Activated CD8-positive, alpha-beta T cell treated with anti-CD3 and anti-CD28 coated beads, Interleukin-2, amount 10 ng/mL, durations not matched to agents 7 days and 5 days (primary cell): Measurements from ENCODE around the gene GAB2. TPM values are rescaled to one million over a fixed set of nuclear protein-coding genes. Genes with fewer than 3 reads are reported as not detected.

ENCODE experiments used
- ATAC-seq: fragments of 150-1000 bp; cut with Tn5 transposase; one replicate; pipeline ENCODE4 v1.10.0; 2021; ENCODE audit warnings: moderate library complexity
- CTCF ChIA-PET: fragments of 350-600 bp; sonication (Branson Sonifier 250); formaldehyde crosslinking; loops from one replicate; lab custom pipeline; 2021; ENCODE audit warnings: antibody characterized with exemption; lab: Charles Lee
- POLR2A ChIA-PET: fragments of 350-600 bp; sonication (Branson Sonifier 250); formaldehyde crosslinking; loops from one replicate; lab custom pipeline; 2021; ENCODE audit warnings: antibody characterized with exemption; lab: Charles Lee
- DNase-seq: peaks from one replicate; pipeline ENCODE4 v3.0.0-alpha.2; 2020
- H3K27ac Mint-ChIP-seq: one replicate; pipeline ENCODE4 v1.8.0; 2021; ENCODE audit warnings: mild to moderate bottlenecking, mixed read lengths
- H3K27me3 Mint-ChIP-seq: one replicate; pipeline ENCODE4 v1.8.0; 2021; ENCODE audit warnings: low read depth, mixed read lengths
- H3K36me3 Mint-ChIP-seq: one replicate; pipeline ENCODE4 v1.8.0; 2021; ENCODE audit warnings: low read depth, mixed read lengths
- H3K4me1 Mint-ChIP-seq: one replicate; pipeline ENCODE4 v1.8.0; 2021; ENCODE audit warnings: low read depth, mixed read lengths
- H3K4me3 Mint-ChIP-seq: one replicate; pipeline ENCODE4 v1.8.0; 2021; ENCODE audit warnings: mild to moderate bottlenecking, mixed read lengths
- H3K9me3 Mint-ChIP-seq: one replicate; pipeline ENCODE4 v1.8.0; 2022; ENCODE audit warnings: mixed read lengths; ENCODE audit not compliant: insufficient read depth
- total RNA-seq, 2 experiments: library from RNA; stranded (reverse); gene quantifications; one replicate each; pipeline ENCODE4 v1.2.3, GENCODE V29; 2021

Gene GAB2
- total RNA-seq, 2 experiments from 2014 or later, result 7.6 to 9.8 TPM

DNA sequence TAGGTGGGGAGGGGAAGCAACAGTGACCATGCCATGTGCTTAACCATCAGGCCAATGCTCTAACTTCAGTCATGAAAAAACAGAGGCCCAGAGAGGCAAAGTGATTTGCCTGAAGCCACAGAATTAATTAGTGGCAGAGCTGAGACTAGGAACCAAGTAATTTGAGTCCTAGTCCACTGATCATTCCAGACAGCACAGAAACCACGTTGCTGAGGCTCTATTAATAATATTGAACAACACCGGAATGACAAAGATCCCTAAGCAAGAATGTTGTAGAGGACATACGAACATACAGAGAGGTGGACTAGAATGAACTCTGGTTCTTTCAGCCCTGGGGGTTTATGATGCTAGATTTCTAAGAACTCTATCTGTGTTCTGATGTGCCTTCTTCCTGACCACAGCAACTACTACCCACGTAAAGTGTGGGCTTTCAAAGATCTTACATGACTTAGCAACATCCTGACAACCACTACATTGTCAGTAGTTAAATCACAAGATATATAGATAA, 92.3 kb downstream of the GAB2 start:
- POLR2A ChIA-PET, result interaction anchor here (1.0 kb wide), 1 partner anchor 33 kb away, joined by 3 read pairs; no protein-coding TSS in a partner anchor
- DNase-seq (peak; percentile 66), ATAC-seq (peak; percentile 95)
- Mint-ChIP-seq H3K36me3 (peaks cover 40% of the 10 kb centered on the region), H3K4me3 (peak overlapping the region; percentile 32), H3K9me3 (peaks cover 19% of the 10 kb centered on the region), H3K27ac (peak overlapping the region; percentile 81), H3K4me1 (peaks cover 58% of the 10 kb centered on the region), H3K27me3 (no peaks in the 10 kb centered on the region)
- CTCF ChIA-PET, result interaction anchor here (1.0 to 1.3 kb wide), 3 partner anchors 97 to 239 kb away, joined by 3 read pairs; no protein-coding TSS in a partner anchor

GRCh38 chr11:78323363-78323762, 94.3 kb downstream of the GAB2 start:
- H3K4me1 Mint-ChIP-seq, result peaks cover 49% of the 10 kb centered on the region
- no peak overlapping the region for H3K27ac Mint-ChIP-seq
- ATAC-seq (no peak), DNase-seq (no peak)
- no peaks in the 10 kb centered on the region for H3K27me3 Mint-ChIP-seq
- peaks cover 11% of the 10 kb centered on the region for H3K9me3 Mint-ChIP-seq
- POLR2A ChIA-PET, result no interaction called here
- peaks cover 29% of the 10 kb centered on the region for H3K36me3 Mint-ChIP-seq
- CTCF ChIA-PET, result no interaction called here
- no peak overlapping the region for H3K4me3 Mint-ChIP-seq

GRCh38 chr11:78319453-78319955, 98.1 kb downstream of the GAB2 start:
- ATAC-seq (no peak), DNase-seq (no peak)
- Mint-ChIP-seq H3K4me3 (no peak overlapping the region), H3K4me1 (peaks cover 25% of the 10 kb centered on the region), H3K27ac (no peak overlapping the region), H3K9me3 (peaks cover 7% of the 10 kb centered on the region), H3K36me3 (peaks cover 11% of the 10 kb centered on the region), H3K27me3 (peaks cover 3% of the 10 kb centered on the region)
- ChIA-PET POLR2A (no interaction called here), CTCF (no interaction called here)

DNA sequence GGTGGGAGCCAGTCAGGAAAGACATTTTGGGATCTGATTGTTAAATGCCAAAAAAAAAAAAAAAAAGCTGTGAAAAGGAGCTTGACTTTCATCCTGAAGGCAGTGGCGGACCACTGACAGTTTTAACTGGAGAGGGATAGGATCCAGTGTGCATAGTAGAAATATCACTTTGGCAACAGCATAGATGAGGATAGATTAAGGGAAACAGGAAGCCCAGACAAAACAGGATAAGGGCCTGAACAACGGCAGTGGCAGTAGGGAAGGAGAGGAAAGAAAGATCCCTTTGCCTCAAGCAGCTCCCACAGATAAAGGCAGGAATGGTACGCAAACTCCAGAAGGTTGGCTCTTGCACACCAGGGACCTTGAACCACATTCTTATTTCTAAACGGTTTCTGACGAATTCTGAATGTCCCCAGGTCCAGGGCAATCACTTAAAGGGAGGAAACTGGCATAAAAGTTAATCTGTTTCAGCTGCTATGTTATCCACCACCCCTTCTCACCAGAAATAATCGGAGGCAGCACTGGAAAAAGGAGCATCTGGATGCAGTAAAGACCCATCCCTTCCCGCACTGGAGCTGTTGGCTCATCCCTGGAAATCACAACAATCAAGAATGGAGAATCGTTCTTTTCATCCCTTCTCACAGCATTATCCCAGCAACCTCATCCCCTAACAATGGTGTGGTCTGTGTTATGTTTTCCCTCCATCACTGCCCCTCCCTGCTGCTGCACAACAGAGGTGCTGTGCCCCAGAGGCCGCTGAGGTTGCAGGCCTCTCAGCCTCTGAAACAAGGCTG, 99.1 kb downstream of the GAB2 start:
- ChIA-PET CTCF (no interaction called here), POLR2A (no interaction called here)
- ATAC-seq, result no peak

GRCh38 chr11:78315724-78316123, 101.9 kb downstream of the GAB2 start:
- DNase-seq (no peak), ATAC-seq (no peak)
- Mint-ChIP-seq H3K27me3 (peaks cover 3% of the 10 kb centered on the region), H3K27ac (no peak overlapping the region), H3K4me1 (peaks cover 25% of the 10 kb centered on the region), H3K4me3 (no peak overlapping the region), H3K36me3 (no peaks in the 10 kb centered on the region), H3K9me3 (no peaks in the 10 kb centered on the region)
- ChIA-PET POLR2A (interaction anchor here (0.7 kb wide), 1 partner anchor 36 kb away, joined by 3 read pairs; no protein-coding TSS in a partner anchor), CTCF (no interaction called here)

More for the DNA sequence above, 99.1 kb downstream of the GAB2 start:
- no peak for DNase-seq
- Mint-ChIP-seq H3K4me1 (peaks cover 18% of the 10 kb centered on the region), H3K27ac (no peak overlapping the region), H3K9me3 (peaks cover 7% of the 10 kb centered on the region), H3K27me3 (peaks cover 3% of the 10 kb centered on the region), H3K4me3 (no peak overlapping the region), H3K36me3 (peaks cover 5% of the 10 kb centered on the region)

- CTCF ChIA-PET, result no interaction called here
- ATAC-seq (no peak), DNase-seq (no peak)
- POLR2A ChIA-PET, result no interaction called here
- no peaks in the 10 kb centered on the region for H3K36me3 Mint-ChIP-seq
- no peaks in the 10 kb centered on the region for H3K9me3 Mint-ChIP-seq
- no peak overlapping the region for H3K27ac Mint-ChIP-seq
- no peak overlapping the region for H3K4me3 Mint-ChIP-seq
- H3K4me1 Mint-ChIP-seq, result peaks cover 27% of the 10 kb centered on the region
- peaks cover 3% of the 10 kb centered on the region for H3K27me3 Mint-ChIP-seq
These were observed 102.9 kb downstream of the GAB2 start for GRCh38 chr11:78314762-78315161.

GRCh38 chr11:78313898-78314297, 103.7 kb downstream of the GAB2 start:
- H3K36me3 Mint-ChIP-seq, result no peaks in the 10 kb centered on the region
- peaks cover 26% of the 10 kb centered on the region for H3K4me1 Mint-ChIP-seq
- ChIA-PET POLR2A (no interaction called here), CTCF (no interaction called here)
- H3K27ac Mint-ChIP-seq, result no peak overlapping the region
- H3K4me3 Mint-ChIP-seq, result no peak overlapping the region
- no peak for DNase-seq
- no peak for ATAC-seq
- H3K27me3 Mint-ChIP-seq, result peaks cover 3% of the 10 kb centered on the region
- no peaks in the 10 kb centered on the region for H3K9me3 Mint-ChIP-seq

GRCh38 chr11:78313181-78313795, 104.3 kb downstream of the GAB2 start:
- H3K4me1 Mint-ChIP-seq, result peaks cover 29% of the 10 kb centered on the region
- H3K9me3 Mint-ChIP-seq, result no peaks in the 10 kb centered on the region
- peaks cover 3% of the 10 kb centered on the region for H3K27me3 Mint-ChIP-seq
- no peak for ATAC-seq
- no peak overlapping the region for H3K27ac Mint-ChIP-seq
- CTCF ChIA-PET, result no interaction called here
- DNase-seq, result no peak
- no peak overlapping the region for H3K4me3 Mint-ChIP-seq
- H3K36me3 Mint-ChIP-seq, result no peaks in the 10 kb centered on the region
- POLR2A ChIA-PET, result no interaction called here

DNA sequence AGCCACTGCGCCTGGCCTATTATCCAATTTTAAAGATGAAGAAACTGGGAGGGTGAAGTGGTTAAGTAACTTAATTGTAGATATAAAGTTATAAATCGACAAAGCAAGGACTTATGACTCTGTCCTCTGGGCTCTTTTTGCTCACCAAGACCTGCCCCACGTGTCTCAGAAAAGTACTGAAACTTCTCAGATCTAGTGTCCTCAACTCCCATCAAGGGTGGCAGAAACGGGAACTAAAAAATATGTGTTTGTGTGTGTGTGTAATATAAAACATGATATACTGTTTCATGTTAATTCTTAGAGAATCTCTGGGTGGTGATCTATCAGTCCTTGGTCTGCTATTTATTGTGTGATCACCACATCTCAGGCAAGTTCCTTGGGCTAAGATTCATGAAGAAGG, 104.9 kb downstream of the GAB2 start:
- ATAC-seq (no peak), DNase-seq (no peak)
- Mint-ChIP-seq H3K4me1 (peaks cover 28% of the 10 kb centered on the region), H3K4me3 (no peak overlapping the region), H3K27me3 (peaks cover 3% of the 10 kb centered on the region), H3K36me3 (no peaks in the 10 kb centered on the region), H3K9me3 (no peaks in the 10 kb centered on the region), H3K27ac (no peak overlapping the region)
- POLR2A ChIA-PET, result no interaction called here
- CTCF ChIA-PET, result no interaction called here

GRCh38 chr11:78311702-78312371, 105.8 kb downstream of the GAB2 start:
- Mint-ChIP-seq H3K4me3 (no peak overlapping the region), H3K27ac (no peak overlapping the region), H3K4me1 (peaks cover 27% of the 10 kb centered on the region), H3K27me3 (peaks cover under 1% of the 10 kb centered on the region), H3K9me3 (no peaks in the 10 kb centered on the region), H3K36me3 (no peaks in the 10 kb centered on the region)
- ChIA-PET POLR2A (no interaction called here), CTCF (no interaction called here)
- ATAC-seq (peak; percentile 51), DNase-seq (no peak)

GRCh38 chr11:78310500-78310909, 107.1 kb downstream of the GAB2 start:
- Mint-ChIP-seq H3K4me1 (peaks cover 27% of the 10 kb centered on the region), H3K36me3 (no peaks in the 10 kb centered on the region), H3K4me3 (no peak overlapping the region), H3K9me3 (no peaks in the 10 kb centered on the region), H3K27me3 (no peaks in the 10 kb centered on the region), H3K27ac (no peak overlapping the region)
- ChIA-PET POLR2A (no interaction called here), CTCF (interaction anchor here (1.5 kb wide), 1 partner anchor 82 kb away, joined by 3 read pairs; no protein-coding TSS in a partner anchor)
- no peak for DNase-seq
- ATAC-seq, result no peak
